IMR-90 (cell line): ENCODE results near the gene PHLDB1.

ENCODE experiments used
- BHLHE40 ChIP-seq: fragments of 150-350 bp; IDR thresholded peaks from 2 replicates; pipeline ENCODE4 v1.6.1; 2016; ENCODE audit warnings: mild to moderate bottlenecking, low read depth, low read length
- MAFK ChIP-seq: IDR thresholded peaks from 2 replicates; pipeline ENCODE4 v1.6.1; 2012; ENCODE audit warnings: low read depth, low read length, improper control_type of control experiment
- MXI1 ChIP-seq: IDR thresholded peaks from 2 replicates; pipeline ENCODE4 v1.6.1; 2012; ENCODE audit warnings: low read depth, mild to moderate bottlenecking, low read length, moderate library complexity, borderline replicate concordance
- POLR2A ChIP-seq: IDR thresholded peaks from 2 replicates; pipeline ENCODE4 v1.6.1; 2012; ENCODE audit warnings: mild to moderate bottlenecking, low read depth, low read length
- RAD21 ChIP-seq: IDR thresholded peaks from 2 replicates; pipeline ENCODE4 v1.6.1; 2012; ENCODE audit warnings: low read length, improper control_type of control experiment
- TF ChIP-seq, protein P1 (sequence below): conservative IDR thresholded peaks from 2 replicates; pipeline ENCODE4 v1.5.1; 2012; ENCODE audit warnings: mild to moderate bottlenecking, low read depth, low read length, improper control_type of control experiment
- TF ChIP-seq, protein P2 (sequence below): fragments of 150-350 bp; IDR thresholded peaks from 2 replicates; pipeline ENCODE4 v1.6.1; 2016; ENCODE audit warnings: low read depth, mild to moderate bottlenecking, low read length, moderate library complexity, borderline replicate concordance

DNA sequence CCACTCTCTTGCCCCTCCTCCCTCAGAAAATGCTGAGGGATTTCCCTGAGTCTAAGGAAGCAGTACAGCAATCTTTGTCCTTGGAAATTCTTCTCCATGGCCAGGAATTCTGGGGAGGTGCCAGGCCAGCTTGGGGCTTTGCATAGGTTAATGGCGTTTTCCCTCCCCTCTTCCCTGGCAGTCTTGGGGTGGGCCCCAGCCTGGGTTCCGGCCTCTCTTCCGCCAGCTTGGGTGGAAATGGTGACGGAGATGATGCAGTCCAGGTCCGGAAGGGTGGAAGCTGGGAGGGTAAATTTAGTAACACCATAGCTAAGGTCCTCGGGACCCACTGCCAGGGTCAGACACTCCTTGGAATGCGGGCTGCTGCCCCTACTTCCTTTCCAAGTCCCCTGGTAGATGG is 5.0 kb downstream of the PHLDB1 start:
- TF ChIP-seq, protein P1, sequence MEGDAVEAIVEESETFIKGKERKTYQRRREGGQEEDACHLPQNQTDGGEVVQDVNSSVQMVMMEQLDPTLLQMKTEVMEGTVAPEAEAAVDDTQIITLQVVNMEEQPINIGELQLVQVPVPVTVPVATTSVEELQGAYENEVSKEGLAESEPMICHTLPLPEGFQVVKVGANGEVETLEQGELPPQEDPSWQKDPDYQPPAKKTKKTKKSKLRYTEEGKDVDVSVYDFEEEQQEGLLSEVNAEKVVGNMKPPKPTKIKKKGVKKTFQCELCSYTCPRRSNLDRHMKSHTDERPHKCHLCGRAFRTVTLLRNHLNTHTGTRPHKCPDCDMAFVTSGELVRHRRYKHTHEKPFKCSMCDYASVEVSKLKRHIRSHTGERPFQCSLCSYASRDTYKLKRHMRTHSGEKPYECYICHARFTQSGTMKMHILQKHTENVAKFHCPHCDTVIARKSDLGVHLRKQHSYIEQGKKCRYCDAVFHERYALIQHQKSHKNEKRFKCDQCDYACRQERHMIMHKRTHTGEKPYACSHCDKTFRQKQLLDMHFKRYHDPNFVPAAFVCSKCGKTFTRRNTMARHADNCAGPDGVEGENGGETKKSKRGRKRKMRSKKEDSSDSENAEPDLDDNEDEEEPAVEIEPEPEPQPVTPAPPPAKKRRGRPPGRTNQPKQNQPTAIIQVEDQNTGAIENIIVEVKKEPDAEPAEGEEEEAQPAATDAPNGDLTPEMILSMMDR, result no peak
- TF ChIP-seq POLR2A, result no peak
- TF ChIP-seq BHLHE40, result no peak
- TF ChIP-seq, protein P2, sequence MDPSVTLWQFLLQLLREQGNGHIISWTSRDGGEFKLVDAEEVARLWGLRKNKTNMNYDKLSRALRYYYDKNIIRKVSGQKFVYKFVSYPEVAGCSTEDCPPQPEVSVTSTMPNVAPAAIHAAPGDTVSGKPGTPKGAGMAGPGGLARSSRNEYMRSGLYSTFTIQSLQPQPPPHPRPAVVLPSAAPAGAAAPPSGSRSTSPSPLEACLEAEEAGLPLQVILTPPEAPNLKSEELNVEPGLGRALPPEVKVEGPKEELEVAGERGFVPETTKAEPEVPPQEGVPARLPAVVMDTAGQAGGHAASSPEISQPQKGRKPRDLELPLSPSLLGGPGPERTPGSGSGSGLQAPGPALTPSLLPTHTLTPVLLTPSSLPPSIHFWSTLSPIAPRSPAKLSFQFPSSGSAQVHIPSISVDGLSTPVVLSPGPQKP, result no peak
- no peak for TF ChIP-seq MXI1
- no peak for TF ChIP-seq RAD21
- TF ChIP-seq MAFK, result no peak
